Heart right ventricle (tissue), 16 donors: ENCODE data around the gene KCNT1. TPM values are rescaled to one million over a fixed set of nuclear protein-coding genes. Genes with fewer than 3 reads are reported as not detected.

Experiments used
- ATAC-seq, 8 donors: fragments of 200-7000 bp; cut with Tn5 transposase; one replicate each; pipeline ENCODE4 v1.9.1; 2020; ENCODE audit warnings: mild to moderate bottlenecking in 8 of 8, moderate library complexity in 8 of 8, moderate number of reproducible peaks in 1 of 8
- DNase-seq, 2 donors: peaks; one replicate each; pipeline ENCODE4 v3.0.0-alpha.2; 2020
- H3K27ac ChIP-seq, 10 donors: fragments of 200-600 bp; sonication (generic) in 2 of 10; one replicate each; pipeline versions ENCODE4 v1.5.0 to v1.8.0; 2020 to 2022; ENCODE audit warnings: mild to moderate bottlenecking in 3 of 10
- H3K27me3 ChIP-seq, 7 donors: fragments of 200-600 bp; one replicate each; pipeline ENCODE4 v1.8.0; 2021 to 2022; ENCODE audit warnings: mild to moderate bottlenecking in 2 of 7
- H3K36me3 ChIP-seq, 9 donors: fragments of 200-600 bp; sonication (generic) in 1 of 9; one replicate each; pipeline versions ENCODE4 v1.5.0 to v1.8.0; 2020 to 2022; ENCODE audit warnings: mild to moderate bottlenecking in 2 of 9
- H3K4me1 ChIP-seq, 9 donors: fragments of 200-600 bp; sonication (generic) in 1 of 9; one replicate each; pipeline versions ENCODE4 v1.5.0 to v1.8.0; 2020 to 2022; ENCODE audit warnings: mild to moderate bottlenecking in 4 of 9
- H3K4me3 ChIP-seq, 10 donors: fragments of 200-600 bp; sonication (generic) in 2 of 10; one replicate each; pipeline versions ENCODE4 v1.5.0 to v1.8.0; 2020 to 2022; ENCODE audit warnings: mild to moderate bottlenecking in 7 of 10, moderate library complexity in 2 of 10
- H3K9me3 ChIP-seq, 11 donors: fragments of 200-600 bp in 10 of 11; sonication (generic) in 2 of 11; one replicate each; pipeline versions ENCODE4 v1.5.0 to v1.8.0; 2013 to 2022; ENCODE audit warnings: mild to moderate bottlenecking in 2 of 11, control low read depth in 1 of 11, moderate library complexity in 1 of 11
- CTCF ChIP-seq, 9 donors: fragments of 200-600 bp; sonication (generic) in 2 of 9; IDR thresholded peaks; one replicate each; pipeline versions ENCODE4 v1.5.0 to v1.8.0; 2021 to 2022; ENCODE audit warnings: antibody characterized with exemption in 9 of 9, mild to moderate bottlenecking in 5 of 9, moderate library complexity in 1 of 9
- WGBS, 2 donors: extraction: QIAGEN DNeasy Blood & Tissue Kit; methylation state at CpG; one replicate each; pipeline ENCODE4 v1.1.7; 2013; ENCODE audit warnings: inconsistent platforms in 1 of 2; 5-methylcytosine and 5-hydroxymethylcytosine counted together
- intact Hi-C, 10 donors: fragments of 100-400 bp; cut with DNase I; formaldehyde crosslinking; loops; one replicate each; pipeline versions ENCODE4 v1.11.1 to v1.14.2; 2022
- polyA plus RNA-seq, 2 donors: library from polyadenylated mRNA; stranded (reverse); fragments of 200-250 nt; gene quantifications; one replicate each; pipeline ENCODE4 v1.2.3, GENCODE V29; 2013
- total RNA-seq, 10 donors: library from RNA; stranded (reverse); fragmentation: NEBNext Ultra II Directional in 3 of 10; extraction: Animal tissue kit (Norgen Biotek cat#: 25700) in 3 of 10; gene quantifications; one replicate each; pipeline versions ENCODE4 v1.2.1 to v1.2.4, GENCODE V29; 2021 to 2023
- donor health status: Arrhythmogenic right ventricular cardiomyopathy.
- donor health status: ischemic (EF 13 %, LVEDD 7.1; RV severe dilation, severe dysfunction).
- donor health status: healthy with polysubstance abuse.
- donor health status: DM: no; HTN: yes; CAD: no.
- donor health status: DM: no; HTN: no; CAD: no.
- donor health status: ischemic (EF 25% LVEDD 6.9; RV normal size, moderate dysfunction).
- donor health status: ischemic (EF 25% LVEDD 5.7; RV mildly dilated, moderate dysfunction).
- donor health status: healthy.
- donor health status: DM: yes; HTN: yes; CAD: no.
- donor health status: Ischemic cardiomyopathy.
- donor health status: ischemic (EF 35%, LVEDD 5.7; RV mildly dilated, moderate dysfunction).
- donor health status: nonischemic (EF 11% LVEDD 7.7; RV severe dilation, severe dysfunction).
- donor health status: DM: yes; HTN: yes; CAD: no.
- donor health status: PGD.
- donor health status: ischemic (EF 29% LVEDD 5.4; RV normal size, mild dysfunction).
- donor health status: nonischemic (EF 23%, LVEDD 6.1; RV moderate dilation, normal function).

Gene KCNT1
- total and polyA plus RNA-seq, 12 donors: 0.14 to 14.1 (median 4.2) TPM

GRCh38 chr9:135699440-135699839, 2.5 kb upstream of the KCNT1 start, which contains the start of gene SOHLH1:
TSS of gene SOHLH1 (minus strand) at chr9:135699481. CDS start at chr9:135699467, 14 bp downstream.
- Histone ChIP-seq H3K4me1 (peaks cover 0 to 16% (median 10%) of the 10 kb centered on the region in 9 donors), H3K9me3 (no peaks in the 10 kb centered on the region), H3K36me3 (no peaks in the 10 kb centered on the region), H3K4me3 (no peak within 1 kb of the TSS), H3K27ac (no peak within 1 kb of the TSS), H3K27me3 (peaks cover 5 to 47% (median 33%) of the 10 kb centered on the region in 7 donors)
- intact Hi-C loops: no loop called here
- TF ChIP-seq CTCF (IDR thresholded peaks at IDR 0.05): no peak
- DNase-seq: no peak
- ATAC-seq: no peak
- WGBS, 2 donors: 84 to 85% methylated on average over 30 of the region's 30 CpGs

GRCh38 chr9:135700525-135700924, 1.5 kb upstream of the KCNT1 start:
- no peaks in the 10 kb centered on the region for H3K9me3 ChIP-seq
- H3K36me3 ChIP-seq: no peaks in the 10 kb centered on the region
- intact Hi-C loops: loop anchor here in 3 of 10 donors (5.0 to 10.0 kb wide), 2 partner anchors 207 to 424 kb away; partner anchors contain the start of gene CAMSAP1 (in 1 of the 3)
- peaks cover 5 to 47% (median 41%) of the 10 kb centered on the region in 7 donors for H3K27me3 ChIP-seq
- DNase-seq: no peak
- peaks cover 0 to 27% (median 11%) of the 10 kb centered on the region in 9 donors for H3K4me1 ChIP-seq
- WGBS, 2 donors: 69 to 74% methylated on average over 15 of the region's 15 CpGs
- no peak for ATAC-seq
- H3K4me3 ChIP-seq: no peak overlapping the region
- H3K27ac ChIP-seq: no peak overlapping the region
- no peak for TF ChIP-seq CTCF (IDR thresholded peaks at IDR 0.05)

GRCh38 chr9:135701067-135701958, 672 bp upstream of the KCNT1 start:
- peak in 1 of 8 donors; percentile 4 for ATAC-seq
- Histone ChIP-seq H3K4me3 (peak overlapping the region in 7 of 10 donors; percentile 7 to 38 (median 20)), H3K9me3 (no peaks in the 10 kb centered on the region), H3K27me3 (peaks cover 5 to 47% (median 43%) of the 10 kb centered on the region in 7 donors), H3K36me3 (no peaks in the 10 kb centered on the region), H3K27ac (no peak overlapping the region), H3K4me1 (peaks cover 0 to 28% (median 11%) of the 10 kb centered on the region in 9 donors)
- no peak for TF ChIP-seq CTCF (IDR thresholded peaks at IDR 0.05)
- 23 to 24% methylated on average over 40 of the region's 40 CpGs for WGBS, 2 donors
- intact Hi-C loops: loop anchor here in 3 of 10 donors (5.0 to 10.0 kb wide), 2 partner anchors 206 to 423 kb away; partner anchors contain the start of gene CAMSAP1 (in 1 of the 3)
- no peak for DNase-seq

GRCh38 chr9:135703726-135704125, 1.7 kb downstream of the KCNT1 start:
- H3K27ac ChIP-seq: no peak overlapping the region
- H3K9me3 ChIP-seq: no peaks in the 10 kb centered on the region
- TF ChIP-seq CTCF (IDR thresholded peaks at IDR 0.05): no peak
- no peak overlapping the region for H3K4me3 ChIP-seq
- peaks cover 0 to 28% (median 11%) of the 10 kb centered on the region in 9 donors for H3K4me1 ChIP-seq
- DNase-seq (no peak), ATAC-seq (no peak)
- H3K27me3 ChIP-seq: peaks cover 5 to 53% (median 43%) of the 10 kb centered on the region in 7 donors
- intact Hi-C loops: loop anchor here in 3 of 10 donors (5.0 to 10.0 kb wide), 2 partner anchors 204 to 421 kb away; partner anchors contain the start of gene CAMSAP1 (in 1 of the 3)
- H3K36me3 ChIP-seq: no peaks in the 10 kb centered on the region
- 43 to 55% methylated on average over 14 of the region's 14 CpGs for WGBS, 2 donors
